Measurements from ENCODE around the gene RUNX1.

DNA sequence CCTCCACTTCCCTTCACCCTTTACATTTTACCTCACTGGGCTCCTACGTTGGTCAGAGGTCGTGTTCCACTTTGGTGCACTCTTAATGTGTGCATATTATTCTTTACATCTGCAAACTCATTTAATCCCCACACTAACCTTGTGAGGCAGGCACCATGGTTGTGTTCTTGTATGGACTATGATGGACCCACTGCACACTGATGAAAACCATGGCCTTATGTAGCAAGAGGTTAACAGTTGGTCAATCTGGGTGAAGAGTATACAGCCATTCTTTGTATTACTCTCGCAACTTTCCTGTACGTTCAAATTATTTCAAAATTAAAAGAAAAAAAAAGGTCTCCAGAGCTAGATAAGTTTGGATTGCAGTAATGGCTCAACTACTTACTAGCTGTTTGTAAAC, 78.5 kb downstream of the RUNX1 start:
- TF ChIP-seq, protein P1, sequence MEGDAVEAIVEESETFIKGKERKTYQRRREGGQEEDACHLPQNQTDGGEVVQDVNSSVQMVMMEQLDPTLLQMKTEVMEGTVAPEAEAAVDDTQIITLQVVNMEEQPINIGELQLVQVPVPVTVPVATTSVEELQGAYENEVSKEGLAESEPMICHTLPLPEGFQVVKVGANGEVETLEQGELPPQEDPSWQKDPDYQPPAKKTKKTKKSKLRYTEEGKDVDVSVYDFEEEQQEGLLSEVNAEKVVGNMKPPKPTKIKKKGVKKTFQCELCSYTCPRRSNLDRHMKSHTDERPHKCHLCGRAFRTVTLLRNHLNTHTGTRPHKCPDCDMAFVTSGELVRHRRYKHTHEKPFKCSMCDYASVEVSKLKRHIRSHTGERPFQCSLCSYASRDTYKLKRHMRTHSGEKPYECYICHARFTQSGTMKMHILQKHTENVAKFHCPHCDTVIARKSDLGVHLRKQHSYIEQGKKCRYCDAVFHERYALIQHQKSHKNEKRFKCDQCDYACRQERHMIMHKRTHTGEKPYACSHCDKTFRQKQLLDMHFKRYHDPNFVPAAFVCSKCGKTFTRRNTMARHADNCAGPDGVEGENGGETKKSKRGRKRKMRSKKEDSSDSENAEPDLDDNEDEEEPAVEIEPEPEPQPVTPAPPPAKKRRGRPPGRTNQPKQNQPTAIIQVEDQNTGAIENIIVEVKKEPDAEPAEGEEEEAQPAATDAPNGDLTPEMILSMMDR (IDR thresholded peaks at IDR 0.05): no peak
- no peak for TF ChIP-seq POLR2A (IDR thresholded peaks at IDR 0.05)
